ENCODE results near the gene ELAPOR1.

- TF ChIP-seq MAFK (IDR thresholded peaks at IDR 0.05; ENCODE audit: low read depth, low read length) (no peak), CTCF (conservative IDR thresholded peaks at IDR 0.05; ENCODE audit: low read depth, low read length) (peak; percentile 43), MXI1 (IDR thresholded peaks at IDR 0.05; ENCODE audit: borderline replicate concordance, low read depth, low read length) (peak; percentile 70; the same call in 1 of the 2 replicates)
Measured at GRCh38 chr1:109075531-109076490, 38.1 kb upstream of the ELAPOR1 start, which contains the start of gene TAF13.

Measured in IMR-90 (cell line).